Measurements from ENCODE around the gene VPS26C. TPM values are rescaled to one million over a fixed set of nuclear protein-coding genes. Genes with fewer than 3 reads are reported as not detected.

The VPS26C gene
- total RNA-seq, 1 experiment from 2014 or later = 62.8 TPM

GRCh38 chr21:37266515-37267221, 466 bp downstream of the VPS26C start:
- Mint-ChIP-seq H3K4me1 (peaks cover 42% of the 10 kb centered on the region), H3K27ac (peak overlapping the region; percentile 99), H3K36me3 (peaks cover 4% of the 10 kb centered on the region), H3K9me3 (peaks cover 9% of the 10 kb centered on the region; the same call in 1 of the 2 replicates), H3K4me3 (peak overlapping the region; percentile 93), H3K27me3 (ENCODE audit: low read depth) (no peaks in the 10 kb centered on the region)
- CTCF ChIA-PET = interaction anchor here (0.8 to 1.6 kb wide), 7 partner anchors 99 to 446 kb away, joined by 3 to 4 read pairs (median 3); no protein-coding TSS in a partner anchor
- POLR2A ChIA-PET = interaction anchor here (0.7 to 2.4 kb wide), 6 partner anchors 9 to 360 kb away, joined by 3 to 15 read pairs (median 6); partner anchors contain the start of gene DYRK1A
- DNase-seq (ENCODE audit: low spot score) (peak; percentile 67), ATAC-seq (peak; percentile 10)
- TF ChIP-seq ZNF121 (CRISPR knock-in tag; IDR thresholded peaks at IDR 0.05) (peak; percentile 96), E2F5 (CRISPR knock-in tag; IDR thresholded peaks at IDR 0.05) (no peak), ESRRA (CRISPR knock-in tag; IDR thresholded peaks at IDR 0.05; ENCODE audit: borderline replicate concordance) (no peak), HMGXB4 (CRISPR knock-in tag; IDR thresholded peaks at IDR 0.05) (0 out of 2 replicates have a peak, but pooled peaks have one; percentile 25), NFE2L1 (CRISPR knock-in tag; IDR thresholded peaks at IDR 0.05) (no peak), PRDM15 (CRISPR knock-in tag; IDR thresholded peaks at IDR 0.05) (no peak), IRF1 (CRISPR knock-in tag; IDR thresholded peaks at IDR 0.05) (no peak), ELF4 (CRISPR knock-in tag; IDR thresholded peaks at IDR 0.05; ENCODE audit: low read depth) (no peak), CDX4 (CRISPR knock-in tag; IDR thresholded peaks at IDR 0.05; ENCODE audit: borderline replicate concordance) (no peak), FOXK1 (CRISPR knock-in tag; IDR thresholded peaks at IDR 0.05) (no peak), ZNF423 (CRISPR knock-in tag; IDR thresholded peaks at IDR 0.05) (no peak), ZNF671 (CRISPR knock-in tag; IDR thresholded peaks at IDR 0.05) (no peak), NFATC4 (CRISPR knock-in tag; IDR thresholded peaks at IDR 0.05) (no peak), ZNF138 (CRISPR knock-in tag; conservative IDR thresholded peaks at IDR 0.05) (no peak), GTF2I (CRISPR knock-in tag; conservative IDR thresholded peaks at IDR 0.05) (no peak), TCF7 (CRISPR knock-in tag; IDR thresholded peaks at IDR 0.05; ENCODE audit: low read depth) (no peak), JAZF1 (CRISPR knock-in tag; IDR thresholded peaks at IDR 0.05) (no peak), ATF3 (CRISPR knock-in tag; conservative IDR thresholded peaks at IDR 0.05) (no peak), USF2 (CRISPR knock-in tag; IDR thresholded peaks at IDR 0.05) (no peak), MAX (CRISPR knock-in tag; IDR thresholded peaks at IDR 0.05) (no peak), FOXJ3 (CRISPR knock-in tag; IDR thresholded peaks at IDR 0.05; ENCODE audit: borderline replicate concordance) (no peak), FOXP4 (CRISPR knock-in tag; IDR thresholded peaks at IDR 0.05) (0 out of 2 replicates have a peak, but pooled peaks have one; percentile 33), RORB (CRISPR knock-in tag; IDR thresholded peaks at IDR 0.05) (no peak)
